B cell (primary cell): ENCODE measurements around the gene HS2ST1. TPM values are rescaled to one million over a fixed set of nuclear protein-coding genes. Genes with fewer than 3 reads are reported as not detected.

Experiments used
- ATAC-seq: fragments of 200-7000 bp; cut with Tn5 transposase; one replicate; pipeline ENCODE4 v1.10.0; 2021; ENCODE audit warnings: low read depth, mild to moderate bottlenecking, moderate number of reproducible peaks, moderate library complexity
- CTCF ChIA-PET: fragments of 350-600 bp; sonication (Branson Sonifier 250); formaldehyde crosslinking; loops from one replicate; lab custom pipeline; 2021; ENCODE audit warnings: antibody characterized with exemption, inconsistent platforms; lab: Charles Lee
- POLR2A ChIA-PET: fragments of 350-600 bp; sonication (Branson Sonifier 250); formaldehyde crosslinking; loops from one replicate; lab custom pipeline; 2021; ENCODE audit warnings: antibody characterized with exemption; lab: Charles Lee
- DNase-seq: peaks from one replicate; pipeline ENCODE4 v3.0.0; 2013
- H2AFZ ChIP-seq: 2 replicates; pipeline ENCODE4 v1.6.1; 2012; ENCODE audit warnings: mild to moderate bottlenecking, low read depth, low read length; ENCODE audit not compliant: insufficient read depth, poor library complexity, severe bottlenecking
- H3K27ac ChIP-seq, 2 donors: 1 replicate in 1 of 2; 2 replicates in 1 of 2; pipeline ENCODE4 v1.5.1; 2012 to 2013; ENCODE audit warnings: low read length in 2 of 2, mild to moderate bottlenecking in 2 of 2, moderate library complexity in 1 of 2
- H3K27me3 ChIP-seq, 4 experiments: fragments of 200-600 bp in 1 of 4; sonication (generic) in 1 of 4; replicated peaks in 1 of 4; 1 replicate in 2 of 4; 2 replicates in 2 of 4; pipeline versions ENCODE4 v1.6.1 to v1.7.0; 2013 to 2016; ENCODE audit warnings: low read length in 3 of 4, mild to moderate bottlenecking in 2 of 4, mixed read lengths in 1 of 4, moderate library complexity in 1 of 4; ENCODE audit not compliant: insufficient read depth in 4 of 4, control insufficient read depth in 3 of 4; ENCODE audit errors: control extremely low read depth in 1 of 4
- H3K36me3 ChIP-seq, 2 experiments: replicated peaks in 1 of 2; 1 replicate in 1 of 2; 2 replicates in 1 of 2; pipeline versions ENCODE4 v1.6.1 to v1.7.1; 2013; ENCODE audit warnings: low read length in 1 of 2; ENCODE audit not compliant: insufficient read depth in 2 of 2, control insufficient read depth in 1 of 2; ENCODE audit errors: control extremely low read depth in 1 of 2, extremely low read depth in 1 of 2
- H3K4me1 ChIP-seq, 2 donors: fragments of 200-600 bp in 1 of 2; sonication (generic) in 1 of 2; 1 replicate in 1 of 2; 2 replicates in 1 of 2; pipeline versions ENCODE4 v1.5.1 to v1.6.1; 2013 to 2017; ENCODE audit warnings: low read length in 2 of 2; ENCODE audit not compliant: control insufficient read depth in 2 of 2, insufficient read depth in 2 of 2
- H3K4me2 ChIP-seq: replicated peaks from 2 replicates; pipeline ENCODE3; 2012; ENCODE audit warnings: mild to moderate bottlenecking, low read depth, low read length; ENCODE audit not compliant: poor library complexity, severe bottlenecking
- H3K4me3 ChIP-seq, 5 experiments: fragments of 200-600 bp in 1 of 5; sonication (generic) in 1 of 5; 1 replicate in 3 of 5; 2 replicates in 2 of 5; pipeline versions ENCODE4 v1.5.1 to v1.7.0; 2011 to 2016; ENCODE audit warnings: low read length in 4 of 5, mild to moderate bottlenecking in 4 of 5, low read depth in 2 of 5, control low read depth in 1 of 5, moderate library complexity in 1 of 5; ENCODE audit not compliant: insufficient read depth in 1 of 5; ENCODE audit errors: control extremely low read depth in 1 of 5, extremely low read depth in 1 of 5
- H3K79me2 ChIP-seq: fragments of 200-600 bp; sonication (generic); one replicate; pipeline ENCODE4 v1.6.0; 2016; ENCODE audit warnings: low read length; ENCODE audit not compliant: control insufficient read depth, insufficient read depth
- H3K9ac ChIP-seq: fragments of 200-600 bp; sonication (generic); 2 replicates; pipeline ENCODE4 v1.6.1; 2017; ENCODE audit warnings: mild to moderate bottlenecking, low read length, moderate library complexity
- H3K9me3 ChIP-seq, 3 donors: one replicate each; pipeline versions ENCODE4 v1.6.1 to v1.7.1; 2013; ENCODE audit warnings: low read length in 2 of 3; ENCODE audit not compliant: control insufficient read depth in 2 of 3, insufficient read depth in 1 of 3; ENCODE audit errors: control extremely low read depth in 1 of 3
- H4K20me1 ChIP-seq: 2 replicates; pipeline ENCODE4 v1.6.0; 2012; ENCODE audit warnings: mild to moderate bottlenecking, low read length; ENCODE audit not compliant: insufficient read depth, control insufficient read depth, poor library complexity, severe bottlenecking
- H3K27ac Mint-ChIP-seq: one replicate; pipeline ENCODE4 v1.8.0; 2021; ENCODE audit warnings: mixed read lengths
- H3K27me3 Mint-ChIP-seq: one replicate; pipeline ENCODE4 v1.8.0; 2021; ENCODE audit warnings: mixed read lengths
- H3K4me1 Mint-ChIP-seq: one replicate; pipeline ENCODE4 v1.8.0; 2021; ENCODE audit warnings: mixed read lengths
- H3K4me3 Mint-ChIP-seq: one replicate; pipeline ENCODE4 v1.8.0; 2021; ENCODE audit warnings: mixed read lengths
- H3K9me3 Mint-ChIP-seq: one replicate; pipeline ENCODE4 v1.8.0; 2022; ENCODE audit warnings: mixed read lengths; ENCODE audit not compliant: insufficient read depth
- CTCF ChIP-seq: fragments of 200-600 bp; IDR thresholded peaks from one replicate; pipeline ENCODE4 v1.8.0; 2022; ENCODE audit warnings: antibody characterized with exemption, mild to moderate bottlenecking
- EZH2 ChIP-seq: IDR thresholded peaks from 2 replicates; pipeline ENCODE4 v1.6.1; 2012; ENCODE audit warnings: borderline replicate concordance, low read depth, mild to moderate bottlenecking, moderate library complexity, low read length; ENCODE audit not compliant: insufficient read depth, poor library complexity, severe bottlenecking
- WGBS: methylation state at CpG from one replicate; pipeline ENCODE4 v1.1.5; 2013; ENCODE audit warnings: missing lambda C conversion rate; ENCODE audit not compliant: insufficient coverage; 5-methylcytosine and 5-hydroxymethylcytosine counted together
- intact Hi-C: fragments of 100-400 bp; cut with micrococcal nuclease; formaldehyde crosslinking; loops from one replicate; pipeline ENCODE4 v1.10.0; 2022
- polyA plus RNA-seq: library from polyadenylated mRNA; depleted of rRNA; stranded (reverse); fragments of >200 nt; gene quantifications from 2 replicates; pipeline ENCODE4 v1.2.3, GENCODE V29; 2012
- total RNA-seq, 2 donors: library from RNA; stranded (reverse); fragments of 120-200 nt in 1 of 2; gene quantifications; 1 replicate in 1 of 2; 2 replicates in 1 of 2; pipeline versions ENCODE4 v1.2.3 to v1.2.4, GENCODE V29; 2013 to 2022

Gene HS2ST1
- total and polyA plus RNA-seq, 2 donors (not counting 1 experiment from before 2014, with no cell fraction given) = 3.0 to 16.9 TPM

- peaks cover 27% of the 10 kb centered on the region for H3K27me3 Mint-ChIP-seq
Measured at GRCh38 chr1:87130438-87130837, 216.0 kb downstream of the HS2ST1 start.

More at GRCh38 chr1:87130438-87130837, 216.0 kb downstream of the HS2ST1 start:
- peaks cover 0 to 33% (median 5%) of the 10 kb centered on the region in 4 experiments for H3K27me3 ChIP-seq
- POLR2A ChIA-PET = no interaction called here
- H3K27ac ChIP-seq = no peak overlapping the region
- H3K9me3 Mint-ChIP-seq = no peaks in the 10 kb centered on the region
- no peak overlapping the region for H2AFZ ChIP-seq
- H3K79me2 ChIP-seq = no peaks in the 10 kb centered on the region
- intact Hi-C loops = loop anchor here (2.0 kb wide), 1 partner anchor 1464 kb away; no protein-coding TSS in a partner anchor
- CTCF ChIA-PET = interaction anchor here (0.9 to 3.2 kb wide), 4 partner anchors 11 to 823 kb away, joined by 3 to 10 read pairs (median 4); no protein-coding TSS in a partner anchor
- no peak overlapping the region for H3K27ac Mint-ChIP-seq
- WGBS = 100% methylated on average over 3 of the region's 4 CpGs
- H3K4me3 ChIP-seq = no peak overlapping the region
- no peak for DNase-seq
- H4K20me1 ChIP-seq = no peaks in the 10 kb centered on the region
- ATAC-seq = no peak
- no peak overlapping the region for H3K4me3 Mint-ChIP-seq
- TF ChIP-seq EZH2 (no peak), CTCF (no peak)
- no peak overlapping the region for H3K4me2 ChIP-seq
- no peak overlapping the region for H3K9ac ChIP-seq
- H3K4me1 Mint-ChIP-seq = peaks cover 11% of the 10 kb centered on the region
- no peaks in the 10 kb centered on the region for H3K36me3 ChIP-seq
- peaks cover 6 to 11% of the 10 kb centered on the region in 2 donors for H3K4me1 ChIP-seq
- peaks cover 0 to 5% (median 0%) of the 10 kb centered on the region in 3 donors for H3K9me3 ChIP-seq
